ENCODE measurements around the gene LPP.
"Not testable (repeated sequence)": the region's sequence is repeated elsewhere in the genome, so short reads cannot be mapped to it uniquely, and the experiment has no call there.

LPP gene

GRCh38 chr3:188617270-188617669, 463.3 kb downstream of the LPP start:
- no peak for DNase-seq

- no peak for DNase-seq
Observed at GRCh38 chr3:188617988-188618701, 464.2 kb downstream of the LPP start.

- no peak for DNase-seq
Observed at GRCh38 chr3:188620752-188621151, 466.8 kb downstream of the LPP start.

- no peak for DNase-seq
Observed at GRCh38 chr3:188624384-188624783, 470.4 kb downstream of the LPP start.

- DNase-seq, result peak; percentile 26
Observed at GRCh38 chr3:188624828-188625227, 470.9 kb downstream of the LPP start.

GRCh38 chr3:188627652-188628051, 473.7 kb downstream of the LPP start:
- no peak for DNase-seq

- DNase-seq, result peak; percentile 76
Observed at GRCh38 chr3:188631291-188632010, 477.5 kb downstream of the LPP start.

- DNase-seq, result no peak
Observed at GRCh38 chr3:188633206-188633605, 479.2 kb downstream of the LPP start.

GRCh38 chr3:188634285-188634684, 480.3 kb downstream of the LPP start:
- DNase-seq, result no peak

- DNase-seq, result no peak
Observed at GRCh38 chr3:188635258-188636042, 481.5 kb downstream of the LPP start.

GRCh38 chr3:188636292-188636691, 482.3 kb downstream of the LPP start:
- not testable (repeated sequence) for DNase-seq

GRCh38 chr3:188641076-188641475, 487.1 kb downstream of the LPP start:
- DNase-seq, result no peak

GRCh38 chr3:188643736-188644135, 489.8 kb downstream of the LPP start:
- DNase-seq, result no peak

GRCh38 chr3:188646592-188646991, 492.6 kb downstream of the LPP start:
- peak; percentile 79 for DNase-seq

- DNase-seq, result no peak
Observed at GRCh38 chr3:188647237-188647636, 493.3 kb downstream of the LPP start.

GRCh38 chr3:188649521-188649920, 495.6 kb downstream of the LPP start:
- peak; percentile 30 for DNase-seq

- DNase-seq, result peak; percentile 97
Observed at GRCh38 chr3:188656196-188656982, 502.4 kb downstream of the LPP start.

- DNase-seq, result no peak
Observed at GRCh38 chr3:188658606-188659005, 504.6 kb downstream of the LPP start.

GRCh38 chr3:188659449-188660090, 505.6 kb downstream of the LPP start:
- no peak for DNase-seq

- peak; percentile 50 for DNase-seq
Observed at GRCh38 chr3:188660415-188660814, 506.5 kb downstream of the LPP start.

GRCh38 chr3:188661806-188662205, 507.8 kb downstream of the LPP start:
- peak; percentile 70 for DNase-seq

- no peak for DNase-seq
Observed at GRCh38 chr3:188662214-188662613, 508.3 kb downstream of the LPP start.
